IMR-90 (cell line): ENCODE data around the gene CSTA. TPM values are rescaled to one million over a fixed set of nuclear protein-coding genes. Genes with fewer than 3 reads are reported as not detected.

ENCODE experiments used
- ATAC-seq: fragments of 200-7000 bp; cut with Tn5 transposase; 2 replicates; pipeline ENCODE4 v1.9.1; 2020; ENCODE audit warnings: low read depth, mild to moderate bottlenecking, moderate library complexity
- BruUV-seq: library from RNA; stranded (reverse); fragments of 400-500 nt; replicated peaks from 2 replicates; lab custom pipeline; 2021; lab: Mats Ljungman, UMichigan
- CTCF ChIA-PET: fragments of 300-600 bp; formaldehyde crosslinking; extraction: SDS; loops from one replicate; lab custom pipeline; 2021; ENCODE audit warnings: antibody characterized with exemption; lab: Yijun Ruan, JAX
- POLR2A ChIA-PET: fragments of 300-600 bp; sonication (Branson Sonifier 250); formaldehyde crosslinking; loops from one replicate; lab custom pipeline; 2022; ENCODE audit warnings: antibody characterized with exemption; ENCODE audit not compliant: unreplicated experiment; lab: Charles Lee
- DNase-seq: peaks from one replicate; pipeline ENCODE4 v3.0.0; 2013
- H2AFZ ChIP-seq: replicated peaks from 2 replicates; pipeline ENCODE3; 2013; ENCODE audit warnings: low read length, mild to moderate bottlenecking; ENCODE audit not compliant: poor library complexity
- H2AK5ac ChIP-seq: 2 replicates; pipeline ENCODE4 v1.6.1; 2013; ENCODE audit warnings: low read depth, low read length, inconsistent platforms
- H2AK9ac ChIP-seq: replicated peaks from 2 replicates; pipeline ENCODE3; 2013; ENCODE audit warnings: mild to moderate bottlenecking, low read depth, low read length, moderate library complexity; ENCODE audit not compliant: poor library complexity
- H2BK120ac ChIP-seq: 2 replicates; pipeline ENCODE4 v1.6.1; 2013; ENCODE audit warnings: low read depth, low read length, inconsistent platforms
- H2BK15ac ChIP-seq: 3 replicates; pipeline ENCODE4 v1.6.1; 2013; ENCODE audit warnings: low read depth, low read length, inconsistent platforms
- H2BK20ac ChIP-seq: 2 replicates; pipeline ENCODE4 v1.6.1; 2013; ENCODE audit warnings: low read depth, mild to moderate bottlenecking, inconsistent platforms, low read length, moderate library complexity
- H2BK5ac ChIP-seq: 2 replicates; pipeline ENCODE4 v1.6.1; 2013; ENCODE audit warnings: mild to moderate bottlenecking, low read depth, low read length, inconsistent platforms; ENCODE audit not compliant: poor library complexity, severe bottlenecking
- H3K14ac ChIP-seq: replicated peaks from 2 replicates; pipeline ENCODE4 v1.6.1; 2013; ENCODE audit warnings: low read depth, low read length, inconsistent platforms
- H3K18ac ChIP-seq: 2 replicates; pipeline ENCODE4 v1.6.1; 2013; ENCODE audit warnings: low read depth, low read length, control low read depth
- H3K23ac ChIP-seq: 2 replicates; pipeline ENCODE4 v1.6.1; 2013; ENCODE audit warnings: low read depth, low read length, inconsistent platforms
- H3K27ac ChIP-seq: 2 replicates; pipeline ENCODE4 v1.5.1; 2013; ENCODE audit warnings: mild to moderate bottlenecking, control low read depth, low read length; ENCODE audit not compliant: insufficient read depth
- H3K27me3 ChIP-seq: 2 replicates; pipeline ENCODE4 v1.6.1; 2013; ENCODE audit warnings: low read length; ENCODE audit not compliant: control insufficient read depth, insufficient read depth
- H3K36me3 ChIP-seq: 2 replicates; pipeline ENCODE4 v1.6.1; 2013; ENCODE audit warnings: low read length, mixed read lengths; ENCODE audit not compliant: control insufficient read depth, insufficient read depth
- H3K4ac ChIP-seq: 2 replicates; pipeline ENCODE4 v1.6.1; 2013; ENCODE audit warnings: low read depth, low read length, inconsistent platforms
- H3K4me1 ChIP-seq: 2 replicates; pipeline ENCODE4 v1.6.1; 2013; ENCODE audit warnings: low read length, mixed read lengths; ENCODE audit not compliant: control insufficient read depth, insufficient read depth
- H3K4me2 ChIP-seq: 2 replicates; pipeline ENCODE4 v1.6.1; 2013; ENCODE audit warnings: low read depth, mild to moderate bottlenecking, control low read depth, low read length, moderate library complexity
- H3K4me3 ChIP-seq: 2 replicates; pipeline ENCODE4 v1.5.1; 2013; ENCODE audit warnings: low read depth, mild to moderate bottlenecking, control low read depth, low read length, moderate library complexity; ENCODE audit not compliant: insufficient read depth
- H3K56ac ChIP-seq: 2 replicates; pipeline ENCODE4 v1.6.1; 2013; ENCODE audit warnings: low read length, inconsistent platforms; ENCODE audit not compliant: insufficient read depth; ENCODE audit errors: extremely low read depth
- H3K79me1 ChIP-seq, 2 experiments: 2 replicates each; pipeline ENCODE4 v1.6.1; 2013; ENCODE audit warnings: low read length in 2 of 2, inconsistent platforms in 1 of 2, low read depth in 1 of 2
- H3K9ac ChIP-seq: 2 replicates; pipeline ENCODE4 v1.6.1; 2013; ENCODE audit warnings: low read depth, low read length, control low read depth
- H3K9me1 ChIP-seq: 2 replicates; pipeline ENCODE4 v1.6.1; 2013; ENCODE audit warnings: low read length, inconsistent platforms; ENCODE audit not compliant: insufficient read depth
- H3K9me3 ChIP-seq: 2 replicates; pipeline ENCODE4 v1.6.1; 2013; ENCODE audit warnings: low read length; ENCODE audit not compliant: control insufficient read depth, insufficient read depth
- H4K20me1 ChIP-seq: 2 replicates; pipeline ENCODE4 v1.6.1; 2013; ENCODE audit warnings: low read length, inconsistent platforms; ENCODE audit not compliant: insufficient read depth
- H4K5ac ChIP-seq: 2 replicates; pipeline ENCODE4 v1.6.1; 2013; ENCODE audit warnings: mild to moderate bottlenecking, low read depth, low read length, control low read depth
- H4K8ac ChIP-seq, 2 experiments: 2 replicates each; pipeline ENCODE4 v1.6.1; 2013; ENCODE audit warnings: low read depth in 2 of 2, low read length in 2 of 2, control low read depth in 1 of 2, inconsistent platforms in 1 of 2
- H4K91ac ChIP-seq: 2 replicates; pipeline ENCODE4 v1.6.1; 2013; ENCODE audit warnings: low read depth, low read length, inconsistent platforms; ENCODE audit not compliant: insufficient read depth
- BHLHE40 ChIP-seq: fragments of 150-350 bp; IDR thresholded peaks from 2 replicates; pipeline ENCODE4 v1.6.1; 2016; ENCODE audit warnings: mild to moderate bottlenecking, low read depth, low read length
- CEBPB ChIP-seq: IDR thresholded peaks from 2 replicates; pipeline ENCODE4 v1.6.1; 2012; ENCODE audit warnings: low read depth, low read length, improper control_type of control experiment
- CHD1 ChIP-seq: IDR thresholded peaks from 2 replicates; pipeline ENCODE4 v1.6.1; 2012; ENCODE audit warnings: low read depth, low read length, improper control_type of control experiment
- FOS ChIP-seq: fragments of 150-350 bp; IDR thresholded peaks from 2 replicates; pipeline ENCODE4 v1.6.1; 2016; ENCODE audit warnings: low read depth, low read length
- MAFK ChIP-seq: IDR thresholded peaks from 2 replicates; pipeline ENCODE4 v1.6.1; 2012; ENCODE audit warnings: low read depth, low read length, improper control_type of control experiment
- MAZ ChIP-seq: IDR thresholded peaks from 2 replicates; pipeline ENCODE4 v1.6.1; 2012; ENCODE audit warnings: low read depth, mild to moderate bottlenecking, low read length, improper control_type of control experiment, moderate library complexity, borderline replicate concordance
- MXI1 ChIP-seq: IDR thresholded peaks from 2 replicates; pipeline ENCODE4 v1.6.1; 2012; ENCODE audit warnings: low read depth, mild to moderate bottlenecking, low read length, moderate library complexity, borderline replicate concordance
- NFE2L2 ChIP-seq: fragments of 150-350 bp; IDR thresholded peaks from 2 replicates; pipeline ENCODE4 v1.6.1; 2016; ENCODE audit warnings: low read depth, mild to moderate bottlenecking, low read length
- POLR2A ChIP-seq: IDR thresholded peaks from 2 replicates; pipeline ENCODE4 v1.6.1; 2012; ENCODE audit warnings: mild to moderate bottlenecking, low read depth, low read length
- RAD21 ChIP-seq: IDR thresholded peaks from 2 replicates; pipeline ENCODE4 v1.6.1; 2012; ENCODE audit warnings: low read length, improper control_type of control experiment
- RCOR1 ChIP-seq: IDR thresholded peaks from 2 replicates; pipeline ENCODE4 v1.6.1; 2012; ENCODE audit warnings: mild to moderate bottlenecking, low read length, improper control_type of control experiment; ENCODE audit not compliant: insufficient replicate concordance
- RFX5 ChIP-seq: IDR thresholded peaks from 2 replicates; pipeline ENCODE4 v1.8.0; 2012; ENCODE audit warnings: low read depth, mild to moderate bottlenecking, low read length, moderate library complexity
- SMC3 ChIP-seq: fragments of 150-350 bp; IDR thresholded peaks from 2 replicates; pipeline ENCODE4 v1.6.1; 2016; ENCODE audit warnings: low read depth, mild to moderate bottlenecking, antibody characterized with exemption, low read length, moderate library complexity
- WGBS, 2 experiments: methylation state at CpG; one replicate each; pipeline versions ENCODE4 v1.1.5 to v1.1.7; 2013; ENCODE audit warnings: missing lambda C conversion rate in 2 of 2; ENCODE audit not compliant: insufficient read length in 1 of 2; ENCODE audit errors: extremely low coverage in 2 of 2; 5-methylcytosine and 5-hydroxymethylcytosine counted together
- dilution Hi-C: fragments of 300-500 bp; cut with HindIII; formaldehyde crosslinking; loops from one replicate; pipeline ENCODE4 v1.14.3; 2018; ENCODE audit warnings: low sequenced_read_pairs; ENCODE audit not compliant: unreplicated experiment
- in situ Hi-C: fragments of 300-500 bp; cut with MboI; formaldehyde crosslinking; loops from 3 replicates; pipeline ENCODE4 v1.14.3; 2019; ENCODE audit warnings: low sequenced_read_pairs, inconsistent platforms, mixed read lengths
- intact Hi-C: fragments of 100-400 bp; cut with micrococcal nuclease; formaldehyde crosslinking; loops from 2 replicates; pipeline ENCODE4 v1.10.0; 2022
- polyA plus RNA-seq, 3 experiments: library from polyadenylated mRNA; depleted of rRNA; stranded (reverse); fragments of >200 nt; gene quantifications; 2 replicates each; pipeline ENCODE4 v1.2.3, GENCODE V29; 2012; ENCODE audit warnings: low replicate concordance in 1 of 3
- total RNA-seq: library from RNA; depleted of rRNA; stranded (reverse); fragments of >200 nt; gene quantifications from 2 replicates; pipeline ENCODE4 v1.2.3, GENCODE V29; 2012
- TF ChIP-seq, protein P1 (sequence below): conservative IDR thresholded peaks from 2 replicates; pipeline ENCODE4 v1.5.1; 2012; ENCODE audit warnings: mild to moderate bottlenecking, low read depth, low read length, improper control_type of control experiment
- TF ChIP-seq, protein P2 (sequence below): fragments of 150-350 bp; IDR thresholded peaks from 2 replicates; pipeline ENCODE4 v1.6.1; 2017; ENCODE audit warnings: mild to moderate bottlenecking, antibody characterized with exemption, low read length, low read depth
- TF ChIP-seq, protein P3 (sequence below): fragments of 150-350 bp; IDR thresholded peaks from 2 replicates; pipeline ENCODE4 v1.6.1; 2016; ENCODE audit warnings: low read depth, mild to moderate bottlenecking, low read length, moderate library complexity, borderline replicate concordance

The CSTA gene
- total and polyA plus RNA-seq, 2 of the 4 experiments (the other 2 are of a cell fraction): 0.17 TPM; not detected in 1

DNA sequence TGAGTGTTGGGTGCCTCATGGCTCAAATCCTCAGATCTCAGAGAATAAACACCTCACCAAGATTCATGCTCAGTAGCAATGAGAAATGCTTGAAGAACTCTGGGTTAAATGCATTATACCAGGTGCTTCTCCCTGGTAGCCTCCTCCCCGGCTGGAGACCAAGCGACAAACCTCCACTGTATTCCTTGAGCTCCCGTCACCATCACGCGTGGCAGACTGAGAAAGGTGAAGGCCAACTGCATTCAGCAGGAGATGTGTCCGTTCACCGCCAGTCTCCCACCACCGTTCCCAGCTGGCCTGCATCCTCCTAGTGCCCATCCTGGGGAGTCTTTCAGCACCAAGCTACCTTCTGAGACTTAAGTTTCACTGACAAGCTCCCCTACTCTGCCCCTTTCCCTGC is 7.5 kb downstream of the CSTA start:
- Histone ChIP-seq H4K8ac (no peak overlapping the region), H4K91ac (no peak overlapping the region), H4K20me1 (no peaks in the 10 kb centered on the region), H3K9ac (no peak overlapping the region), H3K79me1 (no peaks in the 10 kb centered on the region), H3K4me3 (no peak overlapping the region), H2BK15ac (no peak overlapping the region), H3K14ac (no peak overlapping the region), H3K9me1 (no peaks in the 10 kb centered on the region), H3K18ac (no peak overlapping the region), H3K36me3 (no peaks in the 10 kb centered on the region), H2AK5ac (no peak overlapping the region), H3K23ac (no peak overlapping the region), H3K4me1 (no peaks in the 10 kb centered on the region), H2AFZ (no peak overlapping the region), H4K5ac (no peak overlapping the region), H2AK9ac (no peak overlapping the region), H3K9me3 (no peaks in the 10 kb centered on the region), H2BK120ac (no peak overlapping the region), H2BK20ac (no peak overlapping the region), H3K4me2 (no peak overlapping the region), H3K27ac (no peak overlapping the region), H3K4ac (no peak overlapping the region), H3K56ac (no peak overlapping the region), H2BK5ac (no peak overlapping the region), H3K27me3 (peaks cover 3% of the 10 kb centered on the region; the same call in 1 of the 2 replicates)
- dilution Hi-C loops (no loop called here), in situ Hi-C loops (no loop called here), intact Hi-C loops (no loop called here)
- ATAC-seq: no peak
- TF ChIP-seq BHLHE40: no peak
- TF ChIP-seq, protein P1, sequence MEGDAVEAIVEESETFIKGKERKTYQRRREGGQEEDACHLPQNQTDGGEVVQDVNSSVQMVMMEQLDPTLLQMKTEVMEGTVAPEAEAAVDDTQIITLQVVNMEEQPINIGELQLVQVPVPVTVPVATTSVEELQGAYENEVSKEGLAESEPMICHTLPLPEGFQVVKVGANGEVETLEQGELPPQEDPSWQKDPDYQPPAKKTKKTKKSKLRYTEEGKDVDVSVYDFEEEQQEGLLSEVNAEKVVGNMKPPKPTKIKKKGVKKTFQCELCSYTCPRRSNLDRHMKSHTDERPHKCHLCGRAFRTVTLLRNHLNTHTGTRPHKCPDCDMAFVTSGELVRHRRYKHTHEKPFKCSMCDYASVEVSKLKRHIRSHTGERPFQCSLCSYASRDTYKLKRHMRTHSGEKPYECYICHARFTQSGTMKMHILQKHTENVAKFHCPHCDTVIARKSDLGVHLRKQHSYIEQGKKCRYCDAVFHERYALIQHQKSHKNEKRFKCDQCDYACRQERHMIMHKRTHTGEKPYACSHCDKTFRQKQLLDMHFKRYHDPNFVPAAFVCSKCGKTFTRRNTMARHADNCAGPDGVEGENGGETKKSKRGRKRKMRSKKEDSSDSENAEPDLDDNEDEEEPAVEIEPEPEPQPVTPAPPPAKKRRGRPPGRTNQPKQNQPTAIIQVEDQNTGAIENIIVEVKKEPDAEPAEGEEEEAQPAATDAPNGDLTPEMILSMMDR: no peak
- TF ChIP-seq POLR2A: no peak
- no peak for TF ChIP-seq SMC3
- no peak for TF ChIP-seq CHD1
- TF ChIP-seq NFE2L2: no peak
- TF ChIP-seq RCOR1: no peak
- TF ChIP-seq MAZ: no peak
- no peak for TF ChIP-seq RFX5
- no peak for TF ChIP-seq FOS
- TF ChIP-seq CEBPB: no peak
- TF ChIP-seq RAD21: no peak
- no peak for TF ChIP-seq MXI1
- TF ChIP-seq MAFK: no peak
- TF ChIP-seq, protein P2, sequence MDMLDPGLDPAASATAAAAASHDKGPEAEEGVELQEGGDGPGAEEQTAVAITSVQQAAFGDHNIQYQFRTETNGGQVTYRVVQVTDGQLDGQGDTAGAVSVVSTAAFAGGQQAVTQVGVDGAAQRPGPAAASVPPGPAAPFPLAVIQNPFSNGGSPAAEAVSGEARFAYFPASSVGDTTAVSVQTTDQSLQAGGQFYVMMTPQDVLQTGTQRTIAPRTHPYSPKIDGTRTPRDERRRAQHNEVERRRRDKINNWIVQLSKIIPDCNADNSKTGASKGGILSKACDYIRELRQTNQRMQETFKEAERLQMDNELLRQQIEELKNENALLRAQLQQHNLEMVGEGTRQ: no peak
- TF ChIP-seq, protein P3, sequence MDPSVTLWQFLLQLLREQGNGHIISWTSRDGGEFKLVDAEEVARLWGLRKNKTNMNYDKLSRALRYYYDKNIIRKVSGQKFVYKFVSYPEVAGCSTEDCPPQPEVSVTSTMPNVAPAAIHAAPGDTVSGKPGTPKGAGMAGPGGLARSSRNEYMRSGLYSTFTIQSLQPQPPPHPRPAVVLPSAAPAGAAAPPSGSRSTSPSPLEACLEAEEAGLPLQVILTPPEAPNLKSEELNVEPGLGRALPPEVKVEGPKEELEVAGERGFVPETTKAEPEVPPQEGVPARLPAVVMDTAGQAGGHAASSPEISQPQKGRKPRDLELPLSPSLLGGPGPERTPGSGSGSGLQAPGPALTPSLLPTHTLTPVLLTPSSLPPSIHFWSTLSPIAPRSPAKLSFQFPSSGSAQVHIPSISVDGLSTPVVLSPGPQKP: no peak
- CTCF ChIA-PET: no interaction called here
- no peak for DNase-seq
- POLR2A ChIA-PET: no interaction called here
- no CpG with 5 or more reads among the region's 8 CpGs for WGBS, 2 experiments
- no TSS peak for BruUV-seq
